Uterus (tissue), 4 donors: Measurements from ENCODE around the gene RBMX2. TPM values are rescaled to one million over a fixed set of nuclear protein-coding genes. Genes with fewer than 3 reads are reported as not detected.

Experiments used
- DNase-seq, 2 donors: peaks; one replicate each; pipeline ENCODE4 v3.0.0-alpha.2; 2019 to 2020
- H3K27ac ChIP-seq, 2 donors: fragments of 200-600 bp; sonication (generic); 1 replicate in 1 of 2; 2 replicates in 1 of 2; pipeline ENCODE4 v1.5.1; 2016 to 2018
- H3K27me3 ChIP-seq, 2 donors: fragments of 200-600 bp; sonication (generic); one replicate each; pipeline ENCODE4 v1.5.1; 2018 to 2019; ENCODE audit warnings: control low read depth in 1 of 2
- H3K36me3 ChIP-seq, 2 donors: fragments of 200-600 bp; sonication (generic); one replicate each; pipeline ENCODE4 v1.5.1; 2019; ENCODE audit warnings: control low read depth in 1 of 2
- H3K4me1 ChIP-seq, 2 donors: fragments of 200-600 bp; sonication (generic); one replicate each; pipeline ENCODE4 v1.5.1; 2018 to 2019; ENCODE audit warnings: control low read depth in 1 of 2
- H3K4me3 ChIP-seq, 2 donors: fragments of 200-600 bp; sonication (generic); 1 replicate in 1 of 2; 2 replicates in 1 of 2; pipeline ENCODE4 v1.5.1; 2018 to 2019; ENCODE audit warnings: mild to moderate bottlenecking in 1 of 2
- H3K9me3 ChIP-seq, 2 donors: fragments of 200-600 bp; sonication (generic); one replicate each; pipeline ENCODE4 v1.5.1; 2019; ENCODE audit warnings: control low read depth in 1 of 2
- POLR2A ChIP-seq, 2 donors: fragments of 450-650 bp; IDR thresholded peaks; one replicate each; pipeline ENCODE4 v1.6.1; 2016; ENCODE audit warnings: antibody characterized with exemption in 2 of 2, mild to moderate bottlenecking in 1 of 2, moderate library complexity in 1 of 2
- intact Hi-C: fragments of 100-400 bp; cut with DNase I; formaldehyde crosslinking; loops from one replicate; pipeline ENCODE4 v1.15.1; 2023; ENCODE audit warnings: low total_unique reads
- total RNA-seq, 4 donors: library from RNA; depleted of rRNA in 3 of 4; stranded (reverse); fragments of >200 nt in 3 of 4; gene quantifications; one replicate each; pipeline versions ENCODE4 v1.1.0 to v1.2.4, GENCODE V29; 2014 to 2023
- TF ChIP-seq, protein P1 (sequence below), 4 experiments: fragments of 200-600 bp in 2 of 4; fragments of 450-650 bp in 2 of 4; sonication (generic) in 2 of 4; IDR thresholded peaks; one replicate each; pipeline ENCODE4 v1.5.1; 2016 to 2019; ENCODE audit warnings: antibody characterized with exemption in 4 of 4, mild to moderate bottlenecking in 2 of 4, moderate library complexity in 1 of 4
- donor health status: DM: yes; HTN: yes; CAD: no.

RBMX2 gene
- total RNA-seq, 4 donors from 2014 or later, result 9.2 to 21.0 (median 17.1) TPM

DNA sequence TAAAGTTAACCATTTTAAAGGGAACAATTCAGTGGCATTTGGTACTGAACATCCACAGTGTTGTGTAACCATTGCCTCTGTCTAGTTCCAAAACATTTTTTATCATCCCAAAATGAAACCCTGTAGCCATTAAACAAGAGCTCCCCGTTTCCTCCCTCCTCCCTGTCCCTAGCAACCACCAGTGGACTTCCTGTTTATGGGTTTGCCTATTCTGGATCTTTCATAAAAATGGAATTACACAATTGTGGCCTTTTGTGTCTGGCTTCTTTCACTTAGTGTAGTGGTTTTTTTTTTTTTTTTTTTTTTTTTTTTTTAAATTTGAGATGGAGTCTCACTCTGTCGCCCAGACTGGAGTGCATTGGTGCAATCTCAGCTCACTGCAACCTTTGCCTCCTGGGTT is 11.6 kb downstream of the RBMX2 start:
- Histone ChIP-seq H3K4me1 (no peaks in the 10 kb centered on the region), H3K36me3 (no peaks in the 10 kb centered on the region), H3K27ac (no peak overlapping the region), H3K9me3 (no peaks in the 10 kb centered on the region), H3K27me3 (no peaks in the 10 kb centered on the region), H3K4me3 (no peak overlapping the region)
- intact Hi-C loops, result no loop called here
- DNase-seq, result peak in 1 of 2 donors; percentile 21
- TF ChIP-seq, protein P1, sequence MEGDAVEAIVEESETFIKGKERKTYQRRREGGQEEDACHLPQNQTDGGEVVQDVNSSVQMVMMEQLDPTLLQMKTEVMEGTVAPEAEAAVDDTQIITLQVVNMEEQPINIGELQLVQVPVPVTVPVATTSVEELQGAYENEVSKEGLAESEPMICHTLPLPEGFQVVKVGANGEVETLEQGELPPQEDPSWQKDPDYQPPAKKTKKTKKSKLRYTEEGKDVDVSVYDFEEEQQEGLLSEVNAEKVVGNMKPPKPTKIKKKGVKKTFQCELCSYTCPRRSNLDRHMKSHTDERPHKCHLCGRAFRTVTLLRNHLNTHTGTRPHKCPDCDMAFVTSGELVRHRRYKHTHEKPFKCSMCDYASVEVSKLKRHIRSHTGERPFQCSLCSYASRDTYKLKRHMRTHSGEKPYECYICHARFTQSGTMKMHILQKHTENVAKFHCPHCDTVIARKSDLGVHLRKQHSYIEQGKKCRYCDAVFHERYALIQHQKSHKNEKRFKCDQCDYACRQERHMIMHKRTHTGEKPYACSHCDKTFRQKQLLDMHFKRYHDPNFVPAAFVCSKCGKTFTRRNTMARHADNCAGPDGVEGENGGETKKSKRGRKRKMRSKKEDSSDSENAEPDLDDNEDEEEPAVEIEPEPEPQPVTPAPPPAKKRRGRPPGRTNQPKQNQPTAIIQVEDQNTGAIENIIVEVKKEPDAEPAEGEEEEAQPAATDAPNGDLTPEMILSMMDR (IDR thresholded peaks at IDR 0.05), result no peak
- TF ChIP-seq POLR2A (IDR thresholded peaks at IDR 0.05), result no peak

DNA sequence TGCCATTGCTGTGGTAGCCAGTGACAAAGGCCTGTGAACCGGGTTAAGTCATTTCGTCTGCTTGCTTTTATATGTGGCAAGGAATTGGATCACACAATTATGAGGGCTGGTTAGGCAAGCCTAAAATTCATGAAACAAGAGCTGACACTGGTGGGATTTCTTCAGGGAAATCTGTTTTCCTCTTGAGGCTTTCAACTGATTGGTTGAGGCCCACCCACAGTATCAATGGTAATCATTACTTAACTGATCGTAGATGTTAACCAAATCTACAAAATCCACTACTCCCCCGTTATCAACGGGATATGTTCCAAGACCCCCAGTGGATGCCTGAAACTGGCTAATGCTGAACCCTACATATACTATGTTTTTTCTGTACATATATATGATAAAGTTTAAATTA is 13.0 kb downstream of the RBMX2 start:
- no peak overlapping the region for H3K4me3 ChIP-seq
- H3K27me3 ChIP-seq, result no peaks in the 10 kb centered on the region
- no peak for DNase-seq
- no peak overlapping the region for H3K27ac ChIP-seq
- no peaks in the 10 kb centered on the region for H3K4me1 ChIP-seq
- no peaks in the 10 kb centered on the region for H3K36me3 ChIP-seq
- H3K9me3 ChIP-seq, result no peaks in the 10 kb centered on the region
- intact Hi-C loops, result no loop called here
- no peak for TF ChIP-seq POLR2A (IDR thresholded peaks at IDR 0.05)
- TF ChIP-seq, protein P1 (IDR thresholded peaks at IDR 0.05), result no peak

DNA sequence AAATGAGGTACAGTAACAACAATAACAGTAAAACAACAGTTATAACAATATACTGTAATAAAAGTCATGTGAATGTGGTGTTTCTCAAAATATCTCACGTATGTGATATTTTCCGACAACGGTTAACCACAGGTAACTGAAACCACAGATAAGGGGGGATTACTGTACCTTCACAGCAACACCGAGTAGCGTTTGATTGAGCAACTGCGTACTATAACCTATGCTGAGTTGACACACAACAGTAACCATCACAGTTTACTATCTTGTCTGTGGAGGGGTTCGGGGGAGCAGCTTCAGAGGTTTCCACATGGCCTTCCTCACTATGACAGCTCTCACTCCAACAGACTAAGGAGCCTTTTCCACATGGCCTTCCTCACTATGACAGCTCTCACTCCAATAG is 13.4 kb downstream of the RBMX2 start:
- Histone ChIP-seq H3K9me3 (no peaks in the 10 kb centered on the region), H3K27ac (no peak overlapping the region), H3K27me3 (no peaks in the 10 kb centered on the region), H3K4me3 (no peak overlapping the region), H3K4me1 (no peaks in the 10 kb centered on the region), H3K36me3 (no peaks in the 10 kb centered on the region)
- DNase-seq, result no peak
- intact Hi-C loops, result no loop called here
- no peak for TF ChIP-seq POLR2A (IDR thresholded peaks at IDR 0.05)
- TF ChIP-seq, protein P1 (IDR thresholded peaks at IDR 0.05), result no peak

DNA sequence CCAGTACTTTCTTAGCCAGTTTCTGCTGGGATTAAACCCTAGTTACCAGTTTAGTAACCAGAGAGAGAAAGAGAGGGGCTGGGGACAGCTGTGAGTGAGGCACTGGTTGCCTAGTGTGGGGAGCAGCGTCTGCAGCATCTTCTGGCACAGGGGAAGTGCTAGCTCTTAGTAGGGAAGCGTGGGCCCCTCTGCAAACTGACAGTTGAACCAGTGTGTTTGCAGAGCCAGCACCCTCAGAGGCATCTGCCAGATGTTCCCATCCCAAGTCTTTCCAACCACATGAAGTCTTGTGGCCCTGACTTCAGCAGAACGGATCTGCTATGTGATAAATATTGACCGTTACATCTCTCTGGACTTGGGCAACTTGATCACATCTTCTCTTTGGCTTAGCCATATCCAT is 15.0 kb downstream of the RBMX2 start:
- no peaks in the 10 kb centered on the region for H3K9me3 ChIP-seq
- intact Hi-C loops, result no loop called here
- TF ChIP-seq, protein P1 (IDR thresholded peaks at IDR 0.05), result no peak
- no peak for TF ChIP-seq POLR2A (IDR thresholded peaks at IDR 0.05)

DNA sequence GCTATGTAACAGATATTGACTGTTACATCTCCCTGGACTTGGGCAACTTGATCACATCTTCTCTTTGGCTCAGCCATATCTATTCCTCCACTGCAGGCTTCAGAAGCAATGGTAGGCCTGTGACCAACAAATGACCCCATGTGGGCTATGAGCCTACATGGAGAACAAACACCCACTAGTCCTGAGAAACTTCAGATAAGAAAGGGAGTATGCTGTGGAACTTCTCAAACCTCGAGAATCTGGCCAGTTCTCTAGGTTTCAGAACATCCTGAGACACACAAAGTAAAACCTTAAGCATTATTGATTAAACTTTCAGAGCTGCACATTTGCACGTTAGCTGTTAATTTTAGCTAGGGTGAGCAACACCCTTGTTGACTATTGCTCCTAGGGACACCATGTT is 16.3 kb downstream of the RBMX2 start:
- no peak for DNase-seq
- TF ChIP-seq, protein P1 (IDR thresholded peaks at IDR 0.05), result no peak
- TF ChIP-seq POLR2A (IDR thresholded peaks at IDR 0.05), result no peak
- intact Hi-C loops, result no loop called here

More for the DNA sequence above, 15.0 kb downstream of the RBMX2 start:
- Histone ChIP-seq H3K27ac (no peak overlapping the region), H3K27me3 (no peaks in the 10 kb centered on the region), H3K4me3 (no peak overlapping the region), H3K4me1 (no peaks in the 10 kb centered on the region), H3K36me3 (no peaks in the 10 kb centered on the region)
- DNase-seq, result no peak

More for the DNA sequence above, 16.3 kb downstream of the RBMX2 start:
- H3K4me1 ChIP-seq, result no peaks in the 10 kb centered on the region
- H3K9me3 ChIP-seq, result no peaks in the 10 kb centered on the region
- H3K27ac ChIP-seq, result no peak overlapping the region
- H3K27me3 ChIP-seq, result no peaks in the 10 kb centered on the region
- H3K4me3 ChIP-seq, result no peak overlapping the region
- H3K36me3 ChIP-seq, result no peaks in the 10 kb centered on the region
